Stimulated activated CD4-positive, alpha-beta T cell treated with anti-CD3 and anti-CD28 coated beads, Interleukin-1b, Interleukin-23, amount 100 ng/mL, for 4 hours (primary cell): Measurements from ENCODE around the gene GAB2.

Source experiments
- DNase-seq, 2 donors: peaks; one replicate each; pipeline ENCODE4 v3.0.0-alpha.2; 2020; ENCODE audit warnings: low read depth in 2 of 2

The GAB2 gene

GRCh38 chr11:78207532-78208256, 209.9 kb downstream of the GAB2 start:
- DNase-seq: no peak

GRCh38 chr11:78205691-78206090, 211.9 kb downstream of the GAB2 start:
- no peak for DNase-seq

GRCh38 chr11:78205256-78205655, 212.4 kb downstream of the GAB2 start:
- no peak for DNase-seq

- peak in 1 of 2 donors; percentile 30 for DNase-seq
Measured at GRCh38 chr11:78203184-78203583, 214.4 kb downstream of the GAB2 start.

GRCh38 chr11:78202733-78203167, 214.9 kb downstream of the GAB2 start:
- DNase-seq: peak in 1 of 2 donors; percentile 37

- no peak for DNase-seq
Measured at GRCh38 chr11:78201096-78201818, 216.4 kb downstream of the GAB2 start.

GRCh38 chr11:78200553-78200952, 217.1 kb downstream of the GAB2 start:
- no peak for DNase-seq

- no peak for DNase-seq
Measured at GRCh38 chr11:78200061-78200460, 217.6 kb downstream of the GAB2 start.

GRCh38 chr11:78199653-78200015, 218.0 kb downstream of the GAB2 start:
- DNase-seq: no peak

GRCh38 chr11:78199015-78199652, 218.5 kb downstream of the GAB2 start:
- no peak for DNase-seq

GRCh38 chr11:78197816-78198215, 219.8 kb downstream of the GAB2 start:
- no peak for DNase-seq

- DNase-seq: no peak
Measured at GRCh38 chr11:78196661-78197091, 220.9 kb downstream of the GAB2 start.

- no peak for DNase-seq
Measured at GRCh38 chr11:78195917-78196560, 221.6 kb downstream of the GAB2 start.

GRCh38 chr11:78194490-78194889, 223.1 kb downstream of the GAB2 start:
- DNase-seq: no peak

- no peak for DNase-seq
Measured at GRCh38 chr11:78193806-78194205, 223.8 kb downstream of the GAB2 start.

GRCh38 chr11:78192911-78193351, 224.7 kb downstream of the GAB2 start:
- no peak for DNase-seq

GRCh38 chr11:78192223-78192719, 225.3 kb downstream of the GAB2 start:
- DNase-seq: no peak

- no peak for DNase-seq
Measured at GRCh38 chr11:78190871-78191538, 226.6 kb downstream of the GAB2 start.

GRCh38 chr11:78190374-78190773, 227.2 kb downstream of the GAB2 start:
- no peak for DNase-seq

GRCh38 chr11:78189851-78190250, 227.8 kb downstream of the GAB2 start:
- no peak for DNase-seq

GRCh38 chr11:78189174-78189724, 228.4 kb downstream of the GAB2 start:
- no peak for DNase-seq
